ENCODE results near the gene SUFU.

Gene SUFU

DNA sequence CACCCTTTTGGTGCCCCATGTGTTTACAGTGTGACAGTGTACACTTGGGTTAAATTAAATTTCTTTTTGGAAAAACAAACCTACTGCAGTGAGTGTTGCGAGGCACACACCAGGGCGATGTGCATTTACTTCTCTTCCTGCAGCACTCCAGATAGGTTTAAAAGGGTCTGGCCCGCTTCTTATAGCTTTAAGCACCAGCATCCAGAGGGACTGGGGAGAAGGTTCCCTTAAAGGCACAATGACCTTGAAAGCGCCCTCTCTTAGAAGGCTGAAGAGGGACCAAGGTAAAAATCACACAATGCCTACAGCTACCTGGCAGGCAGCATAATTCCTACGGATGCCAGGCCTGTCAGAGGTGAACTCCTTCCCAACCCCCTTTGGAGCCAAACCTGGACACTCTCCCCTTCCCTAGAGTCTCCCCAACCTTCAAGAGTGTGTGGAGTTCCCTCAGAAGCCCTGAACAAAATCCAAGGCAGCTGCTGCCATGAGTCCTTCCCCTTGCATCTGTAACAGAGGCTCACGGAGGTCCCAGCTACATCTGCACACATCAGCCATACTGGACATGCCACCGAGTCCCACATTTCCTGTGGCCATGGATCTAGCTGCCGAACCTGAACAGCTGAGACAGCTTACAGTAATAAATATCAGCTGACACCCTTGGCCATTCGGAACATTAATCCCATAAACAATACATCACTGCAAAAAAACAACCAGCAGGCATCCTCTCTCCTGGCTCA is 173.7 kb downstream of the SUFU start:
- TF ChIP-seq, protein P1, sequence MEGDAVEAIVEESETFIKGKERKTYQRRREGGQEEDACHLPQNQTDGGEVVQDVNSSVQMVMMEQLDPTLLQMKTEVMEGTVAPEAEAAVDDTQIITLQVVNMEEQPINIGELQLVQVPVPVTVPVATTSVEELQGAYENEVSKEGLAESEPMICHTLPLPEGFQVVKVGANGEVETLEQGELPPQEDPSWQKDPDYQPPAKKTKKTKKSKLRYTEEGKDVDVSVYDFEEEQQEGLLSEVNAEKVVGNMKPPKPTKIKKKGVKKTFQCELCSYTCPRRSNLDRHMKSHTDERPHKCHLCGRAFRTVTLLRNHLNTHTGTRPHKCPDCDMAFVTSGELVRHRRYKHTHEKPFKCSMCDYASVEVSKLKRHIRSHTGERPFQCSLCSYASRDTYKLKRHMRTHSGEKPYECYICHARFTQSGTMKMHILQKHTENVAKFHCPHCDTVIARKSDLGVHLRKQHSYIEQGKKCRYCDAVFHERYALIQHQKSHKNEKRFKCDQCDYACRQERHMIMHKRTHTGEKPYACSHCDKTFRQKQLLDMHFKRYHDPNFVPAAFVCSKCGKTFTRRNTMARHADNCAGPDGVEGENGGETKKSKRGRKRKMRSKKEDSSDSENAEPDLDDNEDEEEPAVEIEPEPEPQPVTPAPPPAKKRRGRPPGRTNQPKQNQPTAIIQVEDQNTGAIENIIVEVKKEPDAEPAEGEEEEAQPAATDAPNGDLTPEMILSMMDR (IDR thresholded peaks at IDR 0.05) = no peak
- no peak overlapping the region for H3K4me3 ChIP-seq
- peak overlapping the region in 1 of 2 donors; percentile 28 for H3K27ac ChIP-seq
- DNase-seq (ENCODE audit: low spot score) = no peak

DNA sequence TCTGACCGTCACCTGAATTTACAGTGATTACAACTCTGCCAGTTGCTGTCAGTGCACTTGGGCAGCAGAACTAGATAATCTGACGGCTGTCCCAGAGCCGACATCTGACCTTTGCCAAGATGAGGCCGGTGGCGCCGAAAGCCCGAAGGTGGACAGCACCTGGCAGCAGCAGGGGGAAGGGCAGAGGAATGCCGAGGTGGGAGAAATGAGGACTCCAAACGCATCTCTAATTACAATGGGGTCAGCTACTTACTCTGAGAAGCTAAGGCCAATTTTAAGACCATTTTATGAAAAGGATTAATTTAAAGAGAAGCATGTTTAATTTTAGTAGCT is 174.3 kb downstream of the SUFU start:
- no peak for DNase-seq (ENCODE audit: low spot score)

DNA sequence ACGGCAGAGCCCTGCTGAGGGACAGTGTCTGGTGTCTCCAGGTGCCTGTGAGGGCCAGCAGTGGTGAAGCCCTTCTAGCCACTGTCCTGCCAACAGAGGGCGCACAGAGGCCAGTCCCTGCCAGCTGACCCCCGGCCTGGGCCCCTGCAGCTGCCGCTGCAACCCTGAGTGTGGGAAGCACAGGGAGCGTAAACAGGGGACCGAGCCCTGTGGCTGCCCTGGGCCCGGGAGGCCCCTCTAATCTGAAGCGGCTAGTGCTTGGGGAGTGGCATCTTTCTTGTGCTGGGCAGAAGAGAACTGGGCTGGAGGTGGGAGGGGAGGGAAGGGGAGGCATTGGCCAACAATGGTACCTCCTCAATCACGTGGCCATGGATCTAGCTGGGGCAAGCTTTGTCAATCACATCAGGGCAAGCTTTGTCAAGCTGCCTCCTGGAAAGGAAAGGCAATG is 175.1 kb downstream of the SUFU start:
- no peak for DNase-seq (ENCODE audit: low spot score)
- H3K27ac ChIP-seq = peak overlapping the region in 1 of 2 donors; percentile 3
- TF ChIP-seq, protein P1 (IDR thresholded peaks at IDR 0.05) = peak; percentile 20
- peak overlapping the region; percentile 19 for H3K4me3 ChIP-seq

More for the DNA sequence above, 174.3 kb downstream of the SUFU start:
- Histone ChIP-seq H3K27ac (peak overlapping the region in 1 of 2 donors; percentile 25), H3K4me3 (no peak overlapping the region)
- TF ChIP-seq, protein P1 (IDR thresholded peaks at IDR 0.05) = no peak

DNA sequence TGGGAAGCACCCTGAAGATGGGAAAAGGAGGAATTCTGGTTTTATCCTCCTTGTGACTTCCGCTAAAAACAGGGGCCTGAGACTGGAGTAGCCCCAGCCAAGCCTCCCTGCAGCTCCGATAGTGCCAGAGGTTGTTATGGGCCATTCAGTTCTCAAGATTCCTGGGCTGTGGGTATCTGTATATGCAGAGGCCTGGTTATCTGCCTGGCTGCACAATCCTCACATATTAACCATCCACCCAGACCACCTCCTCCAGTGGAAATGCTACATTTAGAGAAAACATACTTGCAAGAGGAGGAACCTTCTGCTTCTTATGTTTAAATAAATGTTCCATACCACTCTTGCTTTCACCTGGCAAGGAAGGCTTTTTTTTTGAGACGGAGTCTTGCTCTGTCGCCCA is 175.8 kb downstream of the SUFU start:
- no peak for DNase-seq (ENCODE audit: low spot score)
- Histone ChIP-seq H3K4me3 (no peak overlapping the region), H3K27ac (no peak overlapping the region)
- TF ChIP-seq, protein P1 (IDR thresholded peaks at IDR 0.05) = no peak

DNA sequence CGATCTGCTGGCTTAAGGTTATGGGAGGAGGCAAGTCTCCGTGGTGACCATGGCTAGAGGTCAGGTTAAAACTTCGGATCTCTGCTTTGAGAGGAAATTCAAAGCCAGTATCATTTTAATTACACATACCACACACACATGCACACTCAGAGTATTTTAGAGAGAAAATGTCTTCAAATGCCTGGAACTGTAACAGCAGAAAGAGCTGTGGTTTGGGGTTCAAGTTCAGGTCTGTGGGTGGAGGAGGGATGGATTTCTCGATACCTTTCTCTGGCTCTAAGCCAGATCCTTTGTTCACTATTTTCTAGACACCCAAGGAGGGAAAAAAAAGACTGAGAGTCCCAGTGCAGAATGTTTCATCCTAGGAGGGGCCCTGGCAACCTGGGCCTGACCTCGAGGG is 177.9 kb downstream of the SUFU start:
- TF ChIP-seq, protein P1 (IDR thresholded peaks at IDR 0.05) = no peak
- DNase-seq (ENCODE audit: low spot score) = no peak
- Histone ChIP-seq H3K27ac (no peak overlapping the region), H3K4me3 (no peak overlapping the region)

DNA sequence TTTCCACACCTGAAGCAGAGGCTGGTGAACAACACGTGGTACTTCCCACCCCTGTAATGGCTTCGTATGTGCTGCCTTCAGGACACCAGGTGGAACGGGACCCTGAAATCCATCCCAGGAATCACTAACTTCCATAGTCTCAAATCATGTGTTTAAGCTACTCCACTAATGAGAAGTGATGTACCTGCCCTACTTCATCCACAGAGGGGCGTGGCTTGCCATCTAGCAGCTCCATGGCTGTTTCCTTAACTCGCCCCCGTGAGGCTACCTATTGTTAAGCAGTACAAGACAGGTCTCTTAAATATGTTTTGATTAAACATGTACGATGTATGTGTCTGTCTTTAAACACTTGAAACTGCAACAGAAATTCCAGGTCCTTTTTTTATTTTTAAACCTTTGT is 178.6 kb downstream of the SUFU start:
- Histone ChIP-seq H3K4me3 (no peak overlapping the region), H3K27ac (no peak overlapping the region)
- DNase-seq (ENCODE audit: low spot score) = no peak
- TF ChIP-seq, protein P1 (IDR thresholded peaks at IDR 0.05) = no peak

DNA sequence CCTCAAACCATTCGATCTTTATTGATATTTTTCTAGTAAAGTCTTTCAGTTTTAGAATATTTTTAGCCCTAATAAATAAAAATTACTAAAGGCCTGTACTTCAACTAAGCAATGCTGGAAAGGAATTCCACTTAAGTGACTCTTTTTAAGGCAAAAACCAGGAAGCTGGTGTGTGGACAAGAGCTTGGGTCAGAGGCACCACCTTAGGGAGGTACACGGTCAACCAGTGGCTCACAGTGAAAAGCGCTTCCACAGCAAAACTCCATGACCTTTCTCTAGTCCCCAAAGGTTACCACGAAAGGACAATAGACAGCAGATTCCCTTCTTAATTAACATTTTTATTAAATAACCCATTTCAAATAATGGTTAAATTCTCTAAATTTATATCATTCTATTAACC is 179.2 kb downstream of the SUFU start:
- Histone ChIP-seq H3K27ac (no peak overlapping the region), H3K4me3 (no peak overlapping the region)
- no peak for DNase-seq (ENCODE audit: low spot score)
- TF ChIP-seq, protein P1 (IDR thresholded peaks at IDR 0.05) = no peak
